ENCODE data around the gene TXNL4A.

TXNL4A gene

DNA sequence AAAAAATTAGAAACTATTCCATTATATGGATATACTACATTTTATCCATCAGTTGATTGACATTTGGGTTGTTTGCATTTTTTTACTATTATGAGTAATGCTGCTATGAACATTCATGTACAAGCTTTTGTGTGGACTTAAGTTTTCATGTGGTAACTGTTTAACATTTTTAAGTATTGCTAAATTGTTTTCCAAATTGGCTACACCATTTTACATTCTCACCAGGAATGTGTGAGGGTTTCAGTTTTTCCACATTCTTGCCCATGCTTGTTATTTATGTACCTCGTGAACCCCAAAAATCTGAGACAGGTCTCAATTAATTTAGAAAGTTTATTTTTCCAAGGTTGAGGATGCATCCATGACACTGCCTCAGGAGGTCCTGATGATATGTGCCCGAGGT is 3.1 kb upstream of the TXNL4A start:
- DNase-seq (ENCODE audit: low read depth), result no peak
- in situ Hi-C loops (cut with HindIII; ENCODE audit: low sequenced_read_pairs), result no loop called here
- H3K4me3 ChIP-seq (ENCODE audit: low read depth, low read length), result no peak overlapping the region
- TF ChIP-seq, protein P1, sequence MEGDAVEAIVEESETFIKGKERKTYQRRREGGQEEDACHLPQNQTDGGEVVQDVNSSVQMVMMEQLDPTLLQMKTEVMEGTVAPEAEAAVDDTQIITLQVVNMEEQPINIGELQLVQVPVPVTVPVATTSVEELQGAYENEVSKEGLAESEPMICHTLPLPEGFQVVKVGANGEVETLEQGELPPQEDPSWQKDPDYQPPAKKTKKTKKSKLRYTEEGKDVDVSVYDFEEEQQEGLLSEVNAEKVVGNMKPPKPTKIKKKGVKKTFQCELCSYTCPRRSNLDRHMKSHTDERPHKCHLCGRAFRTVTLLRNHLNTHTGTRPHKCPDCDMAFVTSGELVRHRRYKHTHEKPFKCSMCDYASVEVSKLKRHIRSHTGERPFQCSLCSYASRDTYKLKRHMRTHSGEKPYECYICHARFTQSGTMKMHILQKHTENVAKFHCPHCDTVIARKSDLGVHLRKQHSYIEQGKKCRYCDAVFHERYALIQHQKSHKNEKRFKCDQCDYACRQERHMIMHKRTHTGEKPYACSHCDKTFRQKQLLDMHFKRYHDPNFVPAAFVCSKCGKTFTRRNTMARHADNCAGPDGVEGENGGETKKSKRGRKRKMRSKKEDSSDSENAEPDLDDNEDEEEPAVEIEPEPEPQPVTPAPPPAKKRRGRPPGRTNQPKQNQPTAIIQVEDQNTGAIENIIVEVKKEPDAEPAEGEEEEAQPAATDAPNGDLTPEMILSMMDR (IDR thresholded peaks at IDR 0.05; ENCODE audit: low read depth, low read length, missing control alignments), result no peak

DNA sequence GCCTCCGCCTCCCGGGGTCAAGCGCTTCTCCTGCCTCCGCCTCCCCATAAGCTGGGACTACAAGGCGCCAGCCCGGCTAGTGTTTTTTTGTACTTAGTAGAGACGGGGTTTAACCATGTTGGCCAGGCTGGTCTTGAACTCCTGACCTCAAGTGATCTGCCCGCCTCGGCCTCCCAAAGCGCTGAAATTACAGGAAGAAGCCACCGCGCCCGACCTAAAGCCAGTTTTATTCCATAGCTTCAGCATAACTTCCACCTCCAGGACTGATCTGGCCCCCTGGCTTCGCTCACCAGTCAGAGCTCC is 783 bp upstream of the TXNL4A start:
- TF ChIP-seq, protein P1 (IDR thresholded peaks at IDR 0.05; ENCODE audit: low read depth, low read length, missing control alignments), result no peak
- peak overlapping the region; percentile 81 for H3K4me3 ChIP-seq (ENCODE audit: low read depth, low read length)
- in situ Hi-C loops (cut with HindIII; ENCODE audit: low sequenced_read_pairs), result no loop called here
- no peak for DNase-seq (ENCODE audit: low read depth)

DNA sequence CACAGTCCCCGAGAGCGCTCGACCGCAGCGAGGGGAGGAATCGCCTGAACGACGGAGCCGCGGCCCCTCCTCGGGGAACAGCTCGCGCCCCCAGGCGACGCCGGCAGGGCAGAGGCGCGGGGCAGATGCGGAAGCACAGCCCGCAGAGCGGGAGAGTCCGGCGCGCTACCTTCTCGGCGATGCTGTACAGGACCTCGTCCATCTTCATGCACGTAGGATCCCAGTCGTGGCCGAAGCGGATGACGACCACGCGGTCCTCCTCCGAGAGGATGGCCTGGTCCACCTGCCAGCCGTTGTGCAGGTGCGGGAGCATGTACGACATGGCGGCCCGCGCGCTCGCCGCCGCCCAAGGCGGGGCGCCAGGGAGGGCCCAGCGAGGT is 302 bp downstream of the TXNL4A start:
- no peak for DNase-seq (ENCODE audit: low read depth)
- H3K4me3 ChIP-seq (ENCODE audit: low read depth, low read length), result peak overlapping the region; percentile 81
- in situ Hi-C loops (cut with HindIII; ENCODE audit: low sequenced_read_pairs), result no loop called here
- TF ChIP-seq, protein P1 (IDR thresholded peaks at IDR 0.05; ENCODE audit: low read depth, low read length, missing control alignments), result peak; percentile 46

DNA sequence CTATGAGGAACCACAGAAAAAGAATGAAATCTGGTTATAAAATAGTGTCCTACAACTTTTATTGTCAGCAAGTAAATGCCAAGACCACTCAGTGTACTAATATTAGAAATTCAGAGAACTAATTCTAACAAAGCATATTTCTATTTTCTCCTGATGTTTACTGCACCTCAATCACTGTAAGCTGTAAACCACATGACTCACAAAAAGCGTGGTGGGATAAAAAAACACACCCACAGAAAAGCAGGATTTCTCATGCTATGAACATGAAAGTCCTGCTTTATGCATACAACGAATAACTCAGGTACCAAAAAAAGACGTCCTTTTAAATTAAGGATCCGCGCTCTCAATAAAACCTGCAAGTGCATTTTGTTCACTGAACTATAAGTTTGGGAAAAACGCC is 797 bp downstream of the TXNL4A start:
- TF ChIP-seq, protein P1 (IDR thresholded peaks at IDR 0.05; ENCODE audit: low read depth, low read length, missing control alignments), result no peak
- DNase-seq (ENCODE audit: low read depth), result no peak
- peak overlapping the region; percentile 81 for H3K4me3 ChIP-seq (ENCODE audit: low read depth, low read length)
- in situ Hi-C loops (cut with HindIII; ENCODE audit: low sequenced_read_pairs), result no loop called here

DNA sequence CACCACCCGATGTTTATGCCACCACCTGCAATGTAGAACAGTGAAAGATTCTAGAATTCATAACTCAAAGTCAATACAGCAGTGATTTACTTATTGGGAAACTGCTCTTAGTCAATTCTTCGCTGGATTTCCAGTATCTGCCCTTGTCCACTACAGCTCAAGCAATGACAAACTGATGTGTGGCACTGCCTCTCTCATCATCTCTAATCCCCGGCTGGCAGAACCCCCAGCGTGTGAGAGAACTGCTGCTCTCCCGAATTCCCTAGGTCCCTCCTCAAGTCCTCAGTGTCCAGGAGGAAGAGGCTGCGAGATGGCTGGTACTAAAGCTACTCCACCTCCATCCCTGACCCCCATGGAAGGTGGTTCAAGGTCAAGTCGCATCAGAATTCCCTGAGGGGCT is 1.6 kb downstream of the TXNL4A start:
- no peak for DNase-seq (ENCODE audit: low read depth)
- H3K4me3 ChIP-seq (ENCODE audit: low read depth, low read length), result peak overlapping the region; percentile 81
- in situ Hi-C loops (cut with HindIII; ENCODE audit: low sequenced_read_pairs), result no loop called here
- TF ChIP-seq, protein P1 (IDR thresholded peaks at IDR 0.05; ENCODE audit: low read depth, low read length, missing control alignments), result no peak

DNA sequence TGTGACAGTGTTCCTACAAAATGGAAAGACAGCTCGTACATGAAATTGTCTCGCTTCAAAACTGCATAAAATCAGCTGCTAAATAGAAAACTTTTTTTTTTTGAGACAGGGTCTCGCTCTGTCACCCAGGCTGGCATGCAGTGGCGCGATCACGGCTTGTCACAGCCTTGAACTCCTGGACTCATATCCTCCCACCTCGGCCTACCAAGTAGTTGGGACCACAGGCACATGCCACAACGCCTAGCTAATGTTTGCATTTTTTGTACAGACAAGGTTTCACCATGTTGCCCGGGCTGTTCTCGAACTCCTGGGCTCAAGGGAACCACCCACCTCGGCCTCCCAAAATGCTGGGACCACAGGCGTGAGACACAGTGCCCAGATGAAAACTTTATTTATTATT is 3.2 kb downstream of the TXNL4A start:
- no peak for DNase-seq (ENCODE audit: low read depth)
- TF ChIP-seq, protein P1 (IDR thresholded peaks at IDR 0.05; ENCODE audit: low read depth, low read length, missing control alignments), result no peak
- in situ Hi-C loops (cut with HindIII; ENCODE audit: low sequenced_read_pairs), result no loop called here
- H3K4me3 ChIP-seq (ENCODE audit: low read depth, low read length), result no peak overlapping the region

DNA sequence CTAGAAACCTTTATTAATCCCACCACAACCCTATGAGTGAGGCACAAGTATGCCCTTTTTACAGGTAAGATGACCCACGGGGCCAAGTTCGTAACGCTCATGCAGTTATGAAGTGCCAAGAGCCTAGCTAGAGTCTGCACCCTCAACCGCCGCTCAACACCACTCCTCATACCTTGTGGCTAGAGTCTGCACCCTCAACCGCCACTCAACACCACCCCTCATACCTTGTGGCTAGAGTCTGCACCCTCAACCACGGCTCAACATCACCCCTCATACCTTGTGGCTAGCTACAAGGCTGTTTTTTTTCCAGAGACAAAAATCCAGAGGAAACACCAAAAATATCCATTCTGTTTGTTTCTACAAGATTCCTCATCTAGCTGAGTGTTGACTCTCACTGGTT is 4.6 kb downstream of the TXNL4A start:
- DNase-seq (ENCODE audit: low read depth), result no peak
- in situ Hi-C loops (cut with HindIII; ENCODE audit: low sequenced_read_pairs), result no loop called here
- TF ChIP-seq, protein P1 (IDR thresholded peaks at IDR 0.05; ENCODE audit: low read depth, low read length, missing control alignments), result no peak
- no peak overlapping the region for H3K4me3 ChIP-seq (ENCODE audit: low read depth, low read length)
